LNCaP clone FGC (cell line): ENCODE measurements around the gene SLC24A4.

Experiments
- DNase-seq: peaks from one replicate; pipeline ENCODE4 v3.0.0-alpha.2; 2011; ENCODE audit warnings: low read depth
- H3K4me3 ChIP-seq: 2 replicates; pipeline ENCODE4 v1.5.1; 2011; ENCODE audit warnings: mild to moderate bottlenecking, low read depth, low read length, control low read depth
- CTCF ChIP-seq: IDR thresholded peaks from 2 replicates; pipeline ENCODE4 v1.5.1; 2012; ENCODE audit warnings: mild to moderate bottlenecking; ENCODE audit not compliant: control insufficient read depth, insufficient read depth; ENCODE audit errors: extremely low read depth

Gene SLC24A4

GRCh38 chr14:92323916-92324818 is 1.2 kb downstream of the SLC24A4 start:
- DNase-seq = no peak
- no peak for TF ChIP-seq CTCF
- H3K4me3 ChIP-seq = no peak overlapping the region

- TF ChIP-seq CTCF = peak; percentile 26
- DNase-seq = no peak
- H3K4me3 ChIP-seq = no peak overlapping the region
Measured at GRCh38 chr14:92325835-92326234, 2.9 kb downstream of the SLC24A4 start.

- TF ChIP-seq CTCF = no peak
- no peak overlapping the region for H3K4me3 ChIP-seq
- no peak for DNase-seq
Measured at GRCh38 chr14:92328664-92329255, 5.8 kb downstream of the SLC24A4 start.

GRCh38 chr14:92334050-92334449 is 11.1 kb downstream of the SLC24A4 start:
- H3K4me3 ChIP-seq = no peak overlapping the region
- no peak for DNase-seq
- TF ChIP-seq CTCF = no peak

GRCh38 chr14:92336363-92336762 is 13.4 kb downstream of the SLC24A4 start:
- H3K4me3 ChIP-seq = no peak overlapping the region
- DNase-seq = no peak
- no peak for TF ChIP-seq CTCF

GRCh38 chr14:92339426-92339825 is 16.5 kb downstream of the SLC24A4 start:
- no peak overlapping the region for H3K4me3 ChIP-seq
- DNase-seq = no peak
- no peak for TF ChIP-seq CTCF
